DMS79 (cell line): ENCODE measurements around the gene CROCC.

Experiments used
- DNase-seq: peaks from one replicate; lab custom pipeline; 2025; lab: John Stamatoyannopoulos, UW

CROCC gene

DNA sequence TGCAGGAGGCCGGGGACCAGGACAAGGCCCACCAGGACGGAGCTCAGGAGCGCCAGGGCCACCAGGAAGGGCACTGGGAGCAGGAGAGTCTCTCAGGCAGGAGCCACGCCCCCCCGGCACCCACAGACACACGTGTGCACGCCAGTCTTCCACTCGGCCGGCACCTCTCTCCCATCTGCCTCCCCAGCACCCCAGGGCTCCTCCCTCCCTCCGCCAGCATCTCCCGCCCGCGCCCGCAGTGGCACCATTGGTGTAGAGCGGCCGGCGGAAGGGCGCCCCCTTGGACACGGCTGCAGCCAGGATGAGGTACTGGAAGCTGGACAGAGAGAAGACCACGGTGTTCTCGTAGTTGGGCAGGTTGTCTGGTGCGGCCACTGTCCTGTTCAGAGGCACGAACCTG lies 64.8 kb downstream of the CROCC start:
- DNase-seq, result no peak

GRCh38 chr1:16986962-16987361 lies 65.2 kb downstream of the CROCC start:
- DNase-seq, result no peak

DNA sequence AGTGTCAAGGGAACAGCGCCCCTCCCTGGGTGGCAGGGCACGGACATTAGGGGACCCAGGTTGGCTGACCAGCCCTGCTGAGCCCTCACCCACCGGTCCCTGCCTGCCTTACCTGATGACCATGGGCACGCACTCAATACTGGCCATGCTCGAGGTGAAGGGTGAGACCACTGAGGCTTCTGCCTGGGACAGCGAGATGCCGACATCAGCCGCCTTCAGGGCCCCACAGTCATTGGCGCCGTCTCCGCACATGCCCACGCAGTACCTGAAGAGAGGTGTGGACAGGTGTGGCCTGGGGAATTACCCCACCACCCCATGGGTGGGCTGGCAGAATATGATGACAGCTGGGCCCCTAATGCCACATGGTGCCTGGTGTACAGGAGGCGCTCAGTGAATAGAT lies 66.5 kb downstream of the CROCC start:
- DNase-seq, result no peak

GRCh38 chr1:16989676-16990391 lies 68.1 kb downstream of the CROCC start:
- DNase-seq, result no peak

DNA sequence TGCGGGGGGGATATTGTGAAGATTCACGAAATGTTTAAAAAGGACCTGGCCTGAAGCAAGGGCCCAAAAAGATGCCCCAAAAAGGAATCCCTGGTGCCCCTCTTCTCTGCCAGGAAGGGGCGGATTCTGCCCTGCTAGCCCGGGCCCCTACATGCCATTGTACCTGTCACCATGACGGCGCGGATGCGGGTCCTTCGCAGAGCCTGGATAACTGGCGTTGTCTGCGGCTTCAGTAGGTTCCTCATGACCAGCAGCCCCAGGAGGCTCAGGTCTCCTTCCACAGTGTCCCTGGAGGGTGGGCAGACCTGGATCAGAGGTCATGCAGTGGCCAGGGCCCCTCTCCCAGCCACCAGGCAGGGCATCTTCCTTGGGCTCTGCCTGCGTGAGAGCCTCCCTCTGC lies 69.8 kb downstream of the CROCC start:
- DNase-seq, result no peak

- no peak for DNase-seq
These were observed 70.4 kb downstream of the CROCC start for GRCh38 chr1:16992102-16992501.

DNA sequence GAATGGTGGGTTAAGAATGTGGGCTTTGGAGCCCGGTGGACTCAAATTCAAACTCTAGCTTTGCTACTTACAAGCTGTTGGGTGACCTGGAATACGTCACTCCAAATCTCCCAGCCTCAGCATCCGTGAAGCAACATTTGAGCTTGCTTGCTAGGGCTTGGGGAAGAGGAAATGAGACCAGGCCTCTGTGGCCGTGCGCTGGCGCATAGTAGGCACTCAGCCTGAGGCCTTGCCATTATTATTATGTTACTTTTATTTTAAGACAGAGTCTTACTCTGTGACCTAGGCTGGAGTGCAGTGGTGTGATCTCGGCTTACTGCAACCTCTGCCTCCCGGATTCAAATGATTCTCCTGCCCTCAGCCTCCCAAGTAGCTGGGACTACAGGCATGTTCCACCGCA lies 70.9 kb downstream of the CROCC start:
- no peak for DNase-seq

DNA sequence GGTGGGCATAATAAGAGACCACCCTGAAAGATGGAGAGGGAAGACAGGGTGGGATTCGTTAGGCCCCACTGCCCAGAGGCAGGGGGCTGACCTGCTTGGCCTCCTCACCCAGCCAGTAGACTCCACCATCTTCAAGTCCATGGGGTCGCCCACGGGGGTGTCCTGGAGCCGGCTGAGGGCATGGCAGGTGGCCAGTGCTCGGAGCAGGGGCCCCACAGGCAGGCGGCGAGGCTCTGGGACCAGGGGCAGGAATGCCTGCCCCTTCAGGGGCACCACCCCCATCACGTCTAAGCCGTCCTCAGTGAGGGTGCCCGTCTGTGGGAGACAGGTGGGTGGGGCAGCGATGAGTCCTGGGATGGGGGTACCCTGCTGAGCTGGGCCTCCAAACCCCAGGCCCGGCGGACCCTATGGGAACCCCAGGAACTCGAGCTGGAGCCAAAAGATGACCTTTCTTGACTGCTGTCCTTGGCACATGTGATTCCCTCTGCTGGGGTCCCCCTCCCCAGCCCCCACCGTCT lies 71.8 kb downstream of the CROCC start:
- no peak for DNase-seq

DNA sequence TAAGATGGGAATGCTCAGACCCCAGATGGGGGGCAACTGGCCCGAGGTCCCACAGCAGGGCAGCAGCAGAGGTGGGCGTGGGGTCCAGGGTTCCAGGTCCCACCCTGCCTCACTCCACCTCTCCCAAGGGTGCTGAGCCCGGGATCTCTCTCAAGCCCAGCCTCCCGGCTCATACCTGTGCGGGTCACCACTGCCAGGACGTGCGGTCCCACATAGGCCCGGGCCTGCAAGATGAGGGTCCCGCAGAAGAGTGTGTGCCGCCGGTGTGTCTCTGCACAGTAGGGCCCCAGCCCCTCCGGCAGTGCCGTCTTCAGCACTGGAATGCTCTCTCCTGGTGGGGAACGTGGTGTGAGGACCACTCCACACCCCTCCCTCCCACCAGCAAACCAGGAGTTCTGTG lies 75.1 kb downstream of the CROCC start:
- DNase-seq, result no peak

DNA sequence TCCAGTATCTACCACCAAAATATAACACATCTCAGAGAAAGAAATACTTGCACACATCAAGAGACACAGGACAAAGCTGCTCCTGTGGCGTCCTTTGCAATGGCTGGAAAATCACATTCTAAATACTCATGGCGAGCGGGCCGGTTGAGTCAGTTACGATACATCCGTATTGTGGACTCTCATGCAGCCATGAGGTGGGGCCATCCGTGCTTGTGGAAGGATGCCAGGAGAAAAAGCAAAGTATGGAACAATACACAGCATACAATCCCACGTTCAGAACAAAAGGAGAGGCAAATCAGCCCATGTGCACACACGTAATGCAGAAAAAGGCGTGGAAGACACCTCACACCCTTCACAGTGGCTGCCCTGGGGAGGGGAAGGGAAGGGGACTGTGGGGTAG lies 76.9 kb downstream of the CROCC start:
- no peak for DNase-seq

DNA sequence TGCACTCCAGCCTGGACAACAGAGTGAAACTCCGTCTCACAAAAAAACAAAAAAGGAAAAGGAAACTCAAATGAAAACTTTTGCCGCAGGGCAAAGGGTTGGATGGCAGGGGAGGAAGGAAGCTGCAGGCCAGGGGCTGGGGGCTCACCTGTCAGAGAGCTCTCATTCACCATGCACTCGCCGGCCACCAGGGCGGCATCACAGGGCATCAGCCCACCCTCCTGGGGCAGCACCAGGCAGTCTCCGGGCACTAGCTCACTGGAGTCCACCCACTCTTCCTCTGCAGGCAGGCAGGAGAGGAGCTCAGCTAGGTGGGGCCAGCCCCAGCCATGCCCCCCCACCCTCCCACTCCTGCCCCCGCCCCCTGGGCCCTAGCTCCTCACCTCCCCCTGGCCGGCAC lies 78.1 kb downstream of the CROCC start:
- DNase-seq, result no peak

GRCh38 chr1:17001760-17002523 lies 80.2 kb downstream of the CROCC start:
- DNase-seq, result no peak

DNA sequence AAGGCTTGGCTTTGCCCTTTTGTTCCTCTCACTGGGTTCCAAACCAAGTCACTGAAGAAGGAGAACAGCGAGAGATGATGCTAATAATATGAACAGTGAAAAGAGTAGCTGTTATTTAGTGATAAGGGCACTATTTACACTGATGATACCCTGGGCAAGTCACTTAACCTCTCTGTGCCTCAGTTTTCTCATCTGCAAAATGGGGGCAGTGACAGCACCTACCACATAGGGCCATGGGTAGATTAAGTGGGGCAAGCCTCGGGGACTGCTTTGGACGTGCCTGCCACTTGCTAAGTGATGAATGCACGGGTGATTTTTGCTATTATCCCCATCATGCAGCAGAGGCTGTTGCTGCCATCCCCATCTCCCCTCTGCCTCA lies 80.8 kb downstream of the CROCC start:
- no peak for DNase-seq

- no peak for DNase-seq
These were observed 83.0 kb downstream of the CROCC start for GRCh38 chr1:17004466-17005364.

DNA sequence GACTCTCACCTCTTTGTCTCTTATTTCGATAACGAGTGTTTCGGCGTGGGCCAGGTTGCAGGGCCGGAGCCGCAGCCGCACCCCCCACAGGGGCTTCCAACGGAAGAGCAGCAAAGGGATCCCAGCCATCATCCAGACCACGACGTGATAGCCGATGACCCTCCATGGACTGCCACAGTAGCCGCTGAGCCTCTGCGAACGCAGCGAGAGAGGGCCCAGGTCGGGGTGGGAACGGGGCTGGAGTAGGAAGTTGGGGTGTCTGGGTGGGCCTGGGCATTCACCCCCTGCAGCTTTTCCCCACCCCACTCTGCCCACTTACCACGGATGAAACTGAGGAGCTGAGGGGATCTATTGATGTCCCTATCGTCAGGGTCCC lies 83.6 kb downstream of the CROCC start:
- no peak for DNase-seq

DNA sequence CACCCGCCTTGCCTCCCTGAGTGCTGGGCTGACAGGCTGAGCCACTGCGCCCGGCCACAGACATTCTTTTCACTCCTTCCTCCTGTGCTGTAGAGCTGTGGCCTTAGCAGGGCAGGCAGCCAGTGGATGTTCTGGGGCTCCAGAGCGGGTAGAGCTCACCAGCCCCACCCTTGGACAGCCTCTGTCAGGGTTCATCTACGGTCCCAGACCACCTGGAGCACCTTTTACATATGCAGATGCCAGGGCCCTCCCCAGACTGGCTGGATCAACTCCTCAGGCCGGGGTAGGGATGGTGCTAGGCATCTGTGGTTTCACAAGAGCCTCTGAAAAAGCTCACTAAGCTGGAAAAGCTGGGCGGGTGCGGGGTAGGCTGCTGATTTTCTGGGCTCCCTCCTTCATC lies 85.4 kb downstream of the CROCC start:
- no peak for DNase-seq

GRCh38 chr1:17008208-17008855 lies 86.6 kb downstream of the CROCC start:
- no peak for DNase-seq

- DNase-seq, result no peak
These were observed 88.0 kb downstream of the CROCC start for GRCh38 chr1:17009706-17010105.

DNA sequence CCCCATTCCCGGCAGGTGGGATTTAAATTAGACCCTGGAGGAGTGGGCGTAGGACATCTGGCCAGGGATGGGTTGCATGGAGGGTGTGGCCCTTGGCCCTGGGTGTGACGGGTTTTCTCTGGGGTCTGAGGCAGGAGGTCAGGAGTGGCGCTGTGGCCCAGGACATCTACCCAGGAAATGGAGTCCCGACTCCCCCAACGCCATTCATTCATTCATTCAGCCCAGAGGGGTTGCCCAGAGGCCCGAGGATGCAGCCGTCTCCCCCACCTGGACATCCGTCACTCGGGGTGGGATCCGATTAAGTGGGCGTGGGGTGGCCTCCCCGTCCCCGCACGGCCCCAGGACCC lies 89.3 kb downstream of the CROCC start:
- DNase-seq, result no peak

- DNase-seq, result peak; percentile 78
These were observed 89.9 kb downstream of the CROCC start, which contains the start of gene ATP13A2 for GRCh38 chr1:17011439-17012307. ATP13A2 (minus strand) TSS chr1:17011928; CDS start chr1:17011738, 190 bp downstream.
